CD14-positive monocyte (primary cell): ENCODE results near the gene GNG13. TPM values are rescaled to one million over a fixed set of nuclear protein-coding genes. Genes with fewer than 3 reads are reported as not detected.
A peak's percentile ranks its signal among the peaks of the same experiment; 100 is the strongest.

ENCODE experiments used
- DNase-seq, 3 donors: peaks; one replicate each; pipeline ENCODE4 v3.0.0-alpha.2; 2011 to 2022
- H2AFZ ChIP-seq: 2 replicates; pipeline ENCODE4 v1.6.0; 2012; ENCODE audit warnings: mild to moderate bottlenecking, low read depth, low read length, inconsistent platforms; ENCODE audit not compliant: insufficient read depth, poor library complexity, severe bottlenecking
- H3K27ac ChIP-seq, 2 donors: 1 replicate in 1 of 2; 2 replicates in 1 of 2; pipeline ENCODE4 v1.5.1; 2012 to 2013; ENCODE audit warnings: low read length in 2 of 2, control low read depth in 1 of 2, inconsistent platforms in 1 of 2, low read depth in 1 of 2, mild to moderate bottlenecking in 1 of 2
- H3K27me3 ChIP-seq, 2 donors: one replicate each; pipeline versions ENCODE4 v1.6.0 to v1.6.1; 2011 to 2013; ENCODE audit warnings: low read length in 2 of 2; ENCODE audit not compliant: control insufficient read depth in 2 of 2, insufficient read depth in 2 of 2
- H3K36me3 ChIP-seq, 2 donors: replicated peaks in 1 of 2; 1 replicate in 1 of 2; 2 replicates in 1 of 2; pipeline versions ENCODE4 v1.5.1 to v1.6.1; 2012 to 2013; ENCODE audit warnings: low read length in 2 of 2, control low read depth in 1 of 2, inconsistent platforms in 1 of 2, mild to moderate bottlenecking in 1 of 2; ENCODE audit not compliant: insufficient read depth in 2 of 2, control insufficient read depth in 1 of 2
- H3K4me1 ChIP-seq, 2 donors: 1 replicate in 1 of 2; 2 replicates in 1 of 2; pipeline versions ENCODE4 v1.5.1 to v1.6.1; 2012 to 2013; ENCODE audit warnings: low read length in 2 of 2, control low read depth in 1 of 2, inconsistent platforms in 1 of 2, mild to moderate bottlenecking in 1 of 2, moderate library complexity in 1 of 2; ENCODE audit not compliant: insufficient read depth in 2 of 2, control insufficient read depth in 1 of 2
- H3K4me2 ChIP-seq: replicated peaks from 2 replicates; pipeline ENCODE3; 2012; ENCODE audit warnings: low read length, moderate library complexity, mild to moderate bottlenecking; ENCODE audit not compliant: poor library complexity, severe bottlenecking; ENCODE audit errors: extremely low read depth
- H3K4me3 ChIP-seq, 3 experiments: fragments of 200-600 bp in 1 of 3; sonication (generic) in 1 of 3; replicated peaks in 1 of 3; 1 replicate in 2 of 3; 2 replicates in 1 of 3; pipeline ENCODE4 v1.5.1; 2011 to 2013; ENCODE audit warnings: low read length in 3 of 3, mild to moderate bottlenecking in 3 of 3, control low read depth in 2 of 3, low read depth in 2 of 3, inconsistent platforms in 1 of 3, moderate library complexity in 1 of 3
- H3K79me2 ChIP-seq: 2 replicates; pipeline ENCODE4 v1.6.0; 2012; ENCODE audit warnings: mild to moderate bottlenecking, control low read depth, inconsistent platforms, low read length, moderate library complexity; ENCODE audit not compliant: insufficient read depth
- H3K9ac ChIP-seq: 2 replicates; pipeline ENCODE4 v1.6.0; 2017; ENCODE audit warnings: low read length, mild to moderate bottlenecking; ENCODE audit not compliant: insufficient read depth, poor library complexity, severe bottlenecking
- H3K9me3 ChIP-seq, 2 donors: replicated peaks in 1 of 2; 1 replicate in 1 of 2; 2 replicates in 1 of 2; pipeline versions ENCODE4 v1.5.1 to v1.6.1; 2012 to 2013; ENCODE audit warnings: low read length in 2 of 2, control low read depth in 1 of 2; ENCODE audit not compliant: control insufficient read depth in 1 of 2, insufficient read depth in 1 of 2
- H4K20me1 ChIP-seq: 2 replicates; pipeline ENCODE4 v1.6.0; 2012; ENCODE audit warnings: mild to moderate bottlenecking, low read length, control low read depth, moderate library complexity; ENCODE audit not compliant: insufficient read depth
- H3K27ac Mint-ChIP-seq, 7 donors: one replicate each; pipeline ENCODE4 v1.8.0; 2020; ENCODE audit warnings: mild to moderate bottlenecking in 7 of 7, mixed read lengths in 7 of 7, moderate library complexity in 6 of 7, inconsistent platforms in 2 of 7
- H3K27me3 Mint-ChIP-seq, 3 donors: one replicate each; pipeline ENCODE4 v1.8.0; 2021 to 2022; ENCODE audit warnings: low read depth in 3 of 3, mild to moderate bottlenecking in 3 of 3, mixed read lengths in 3 of 3, moderate library complexity in 3 of 3, inconsistent platforms in 1 of 3
- H3K36me3 Mint-ChIP-seq, 2 donors: one replicate each; pipeline ENCODE4 v1.8.0; 2020; ENCODE audit warnings: mixed read lengths in 2 of 2, inconsistent platforms in 1 of 2, mild to moderate bottlenecking in 1 of 2
- H3K4me1 Mint-ChIP-seq: one replicate; pipeline ENCODE4 v1.8.0; 2020; ENCODE audit warnings: mild to moderate bottlenecking, mixed read lengths
- H3K4me3 Mint-ChIP-seq, 2 donors: one replicate each; pipeline ENCODE4 v1.8.0; 2020; ENCODE audit warnings: mild to moderate bottlenecking in 2 of 2, mixed read lengths in 2 of 2, moderate library complexity in 1 of 2
- H3K9me3 Mint-ChIP-seq, 7 donors: one replicate each; pipeline ENCODE4 v1.8.0; 2020 to 2022; ENCODE audit warnings: mixed read lengths in 7 of 7, mild to moderate bottlenecking in 6 of 7, moderate library complexity in 6 of 7, inconsistent platforms in 2 of 7
- CTCF ChIP-seq: fragments of 200-600 bp; IDR thresholded peaks from one replicate; pipeline ENCODE4 v1.8.0; 2022; ENCODE audit warnings: antibody characterized with exemption, mild to moderate bottlenecking
- WGBS: methylation state at CpG from one replicate; pipeline ENCODE4 v1.1.5; 2013; ENCODE audit warnings: missing lambda C conversion rate; ENCODE audit not compliant: insufficient coverage; 5-methylcytosine and 5-hydroxymethylcytosine counted together
- intact Hi-C, 2 donors: fragments of 100-400 bp; cut with micrococcal nuclease; formaldehyde crosslinking; loops; one replicate each; pipeline versions ENCODE4 v1.15.0 to v1.15.1; 2023
- polyA plus RNA-seq, 3 donors: library from polyadenylated mRNA; depleted of rRNA in 1 of 3; unstranded in 2 of 3; stranded (reverse) in 1 of 3; fragments of 300-500 nt in 2 of 3; fragments of >200 nt in 1 of 3; fragmentation: Illumina TruSeq in 2 of 3; gene quantifications; 1 replicate in 2 of 3; 2 replicates in 1 of 3; pipeline ENCODE4 v1.2.3, GENCODE V29; 2012 to 2021

GNG13 gene
- polyA plus RNA-seq, 3 donors = not detected

GRCh38 chr16:813916-814412 is 13.4 kb upstream of the GNG13 start:
- peak overlapping the region in 1 of 2 donors; percentile 51 for H3K4me3 Mint-ChIP-seq
- no peak overlapping the region for H3K4me2 ChIP-seq
- H3K4me1 Mint-ChIP-seq = no peaks in the 10 kb centered on the region
- peaks cover 15 to 58% of the 10 kb centered on the region in 2 donors for H3K27me3 ChIP-seq
- peaks cover 5 to 14% of the 10 kb centered on the region in 2 donors for H3K9me3 ChIP-seq
- 84% methylated on average over 12 of the region's 22 CpGs for WGBS
- H3K79me2 ChIP-seq = no peaks in the 10 kb centered on the region
- peaks cover 0 to 6% of the 10 kb centered on the region in 2 donors for H3K36me3 Mint-ChIP-seq
- H2AFZ ChIP-seq = no peak overlapping the region
- no peak overlapping the region for H3K27ac ChIP-seq
- H3K4me3 ChIP-seq = no peak overlapping the region
- no peak for DNase-seq
- intact Hi-C loops = no loop called here
- no peak overlapping the region for H3K9ac ChIP-seq
- H3K27me3 Mint-ChIP-seq = peaks cover 42 to 75% (median 62%) of the 10 kb centered on the region in 3 donors
- H4K20me1 ChIP-seq = no peaks in the 10 kb centered on the region
- H3K27ac Mint-ChIP-seq = no peak overlapping the region
- H3K4me1 ChIP-seq = peaks cover 0 to 4% of the 10 kb centered on the region in 2 donors
- TF ChIP-seq CTCF = no peak
- H3K36me3 ChIP-seq = no peaks in the 10 kb centered on the region
- H3K9me3 Mint-ChIP-seq = peaks cover 3 to 20% (median 12%) of the 10 kb centered on the region in 7 donors

GRCh38 chr16:813204-813915 is 12.8 kb upstream of the GNG13 start:
- Histone ChIP-seq H3K4me3 (no peak overlapping the region), H3K9ac (no peak overlapping the region), H4K20me1 (no peaks in the 10 kb centered on the region), H3K27me3 (peaks cover 14 to 52% of the 10 kb centered on the region in 2 donors), H2AFZ (no peak overlapping the region), H3K9me3 (peaks cover 5 to 8% of the 10 kb centered on the region in 2 donors), H3K27ac (no peak overlapping the region), H3K4me1 (peaks cover 2 to 10% of the 10 kb centered on the region in 2 donors), H3K4me2 (no peak overlapping the region), H3K36me3 (no peaks in the 10 kb centered on the region), H3K79me2 (no peaks in the 10 kb centered on the region)
- intact Hi-C loops = no loop called here
- DNase-seq = peak in 1 of 3 donors; percentile 21
- H3K27ac Mint-ChIP-seq = no peak overlapping the region
- no peak for TF ChIP-seq CTCF
- 13% methylated on average over 67 of the region's 67 CpGs for WGBS
- peaks cover 42 to 77% (median 63%) of the 10 kb centered on the region in 3 donors for H3K27me3 Mint-ChIP-seq
- peaks cover 3 to 20% (median 12%) of the 10 kb centered on the region in 7 donors for H3K9me3 Mint-ChIP-seq
- H3K4me1 Mint-ChIP-seq = peaks cover 4% of the 10 kb centered on the region
- H3K4me3 Mint-ChIP-seq = peak overlapping the region in 1 of 2 donors; percentile 59
- H3K36me3 Mint-ChIP-seq = peaks cover 0 to 6% of the 10 kb centered on the region in 2 donors
